GM19438 (cell line): ENCODE measurements around the gene ITGAD.

ENCODE experiments used
- ATAC-seq: cut with Tn5 transposase; IDR thresholded peaks from one replicate; pipeline ENCODE4 v1.9.1; 2021; ENCODE audit warnings: low read depth; ENCODE audit not compliant: unreplicated experiment

The ITGAD gene

DNA sequence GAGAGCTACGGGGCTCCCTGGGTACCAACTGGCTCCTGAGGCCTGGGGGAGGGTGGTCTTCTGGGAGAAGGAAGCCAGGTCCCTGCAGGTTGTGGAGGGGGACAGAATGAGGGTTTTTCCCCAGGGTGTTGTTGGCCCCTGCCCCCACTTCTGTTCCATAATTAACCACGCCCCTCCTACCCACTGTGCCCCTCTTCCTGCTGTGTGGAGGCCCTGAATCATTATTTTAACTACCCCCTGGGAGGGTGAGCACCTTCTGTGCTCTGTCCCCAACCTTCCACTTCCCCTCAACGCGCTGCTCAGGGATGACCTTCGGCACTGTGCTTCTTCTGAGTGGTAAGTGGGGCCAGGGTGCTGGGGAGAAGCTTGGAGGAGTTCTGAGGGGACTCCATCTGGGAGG, at the start of gene ITGAD:
ITGAD (plus strand) TSS at position 280 of the 400 bp plus-strand sequence; CDS start at position 306, 26 bp downstream.
- ATAC-seq: no peak

DNA sequence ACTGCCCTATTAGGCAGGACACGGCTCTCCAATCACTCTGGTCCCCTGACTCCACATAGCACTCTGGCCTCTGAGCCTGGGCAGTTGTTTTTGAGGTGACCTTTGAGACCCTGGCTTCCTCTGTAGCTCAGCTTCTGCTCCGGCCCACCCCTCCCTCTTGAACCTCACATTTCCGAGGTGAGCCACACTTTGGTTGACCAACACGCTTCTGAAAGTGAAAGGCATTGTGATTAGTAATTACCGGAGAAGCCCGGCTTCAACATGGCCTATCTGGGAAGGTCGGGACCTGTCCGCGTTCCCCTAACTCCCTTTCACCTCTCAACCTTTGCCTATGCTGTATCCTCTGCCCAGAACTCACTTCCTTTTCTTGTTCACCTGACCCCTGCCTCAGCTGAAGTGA, 48.4 kb upstream of the ITGAD start:
- peak; percentile 98 for ATAC-seq

DNA sequence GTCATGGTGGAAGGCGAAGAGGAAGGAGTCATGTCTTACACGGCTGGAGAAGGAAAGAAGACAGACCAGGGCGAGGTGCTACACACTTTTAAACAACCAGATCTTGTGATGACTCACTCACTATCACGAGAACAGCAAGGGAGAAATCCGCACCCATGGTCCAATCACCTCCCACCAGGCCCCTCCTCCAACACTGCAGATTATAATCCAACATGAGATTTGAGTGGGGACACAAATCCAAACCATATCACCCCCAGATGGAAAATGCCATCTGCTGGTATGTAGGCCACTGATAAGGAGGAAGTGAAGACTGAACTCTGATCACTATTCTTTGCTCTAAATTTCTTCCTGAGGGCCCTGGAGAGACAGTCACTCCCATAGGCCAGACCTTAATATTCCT, 45.7 kb upstream of the ITGAD start:
- ATAC-seq: no peak

DNA sequence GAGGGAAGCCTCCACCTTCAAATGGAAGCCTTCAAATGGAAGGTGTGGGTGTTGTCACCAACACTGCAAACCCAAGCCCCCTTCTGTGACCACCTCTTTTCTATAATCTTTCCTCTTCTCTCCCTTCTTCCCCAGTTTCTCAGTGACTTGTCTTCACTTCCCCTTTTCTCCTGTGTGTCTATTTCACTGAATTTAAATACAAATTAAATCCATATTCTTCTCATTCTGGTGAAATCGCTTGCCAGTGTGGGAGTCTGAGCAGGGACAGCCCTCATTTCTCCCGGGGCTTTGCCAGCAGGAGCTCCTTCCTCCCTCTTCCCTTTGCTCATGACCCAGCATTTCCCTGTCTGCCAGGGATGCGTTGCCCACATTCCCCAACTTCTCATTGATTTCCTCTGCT, 44.6 kb upstream of the ITGAD start:
- no peak for ATAC-seq

DNA sequence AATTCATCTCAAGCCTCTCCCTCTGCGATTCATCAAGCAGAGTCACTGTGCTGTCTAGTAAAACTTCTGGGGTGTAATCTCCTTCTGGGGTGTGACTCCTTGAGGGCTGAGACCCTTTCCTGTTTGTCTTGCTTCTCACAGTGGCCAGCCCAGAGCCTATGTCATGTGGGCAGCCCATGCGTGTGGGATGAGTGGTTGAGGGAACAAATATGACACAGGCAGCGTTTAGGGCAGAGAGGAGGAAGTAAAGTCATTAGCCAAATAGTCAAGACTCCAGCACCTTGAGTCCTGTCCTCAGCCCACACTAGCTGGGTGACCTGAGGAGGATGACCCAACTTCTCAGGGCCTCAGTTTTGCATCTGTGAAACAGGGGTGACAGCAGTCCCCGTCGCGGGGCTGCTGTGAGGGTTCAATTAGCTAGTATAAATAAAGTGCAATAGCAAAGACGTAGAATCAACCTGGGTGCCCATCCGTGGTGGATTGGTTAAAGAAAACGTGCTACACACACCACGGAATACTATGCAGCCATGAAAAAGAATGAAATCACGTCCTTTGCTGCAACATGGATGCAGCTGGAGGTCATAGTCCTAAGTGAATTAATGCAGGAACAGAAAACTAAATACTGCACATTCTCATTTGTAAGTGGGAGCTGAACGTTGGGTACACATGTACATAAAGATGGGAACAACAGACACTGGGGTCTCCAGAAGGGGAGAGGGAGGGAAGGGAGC, 42.7 kb upstream of the ITGAD start:
- no peak for ATAC-seq

DNA sequence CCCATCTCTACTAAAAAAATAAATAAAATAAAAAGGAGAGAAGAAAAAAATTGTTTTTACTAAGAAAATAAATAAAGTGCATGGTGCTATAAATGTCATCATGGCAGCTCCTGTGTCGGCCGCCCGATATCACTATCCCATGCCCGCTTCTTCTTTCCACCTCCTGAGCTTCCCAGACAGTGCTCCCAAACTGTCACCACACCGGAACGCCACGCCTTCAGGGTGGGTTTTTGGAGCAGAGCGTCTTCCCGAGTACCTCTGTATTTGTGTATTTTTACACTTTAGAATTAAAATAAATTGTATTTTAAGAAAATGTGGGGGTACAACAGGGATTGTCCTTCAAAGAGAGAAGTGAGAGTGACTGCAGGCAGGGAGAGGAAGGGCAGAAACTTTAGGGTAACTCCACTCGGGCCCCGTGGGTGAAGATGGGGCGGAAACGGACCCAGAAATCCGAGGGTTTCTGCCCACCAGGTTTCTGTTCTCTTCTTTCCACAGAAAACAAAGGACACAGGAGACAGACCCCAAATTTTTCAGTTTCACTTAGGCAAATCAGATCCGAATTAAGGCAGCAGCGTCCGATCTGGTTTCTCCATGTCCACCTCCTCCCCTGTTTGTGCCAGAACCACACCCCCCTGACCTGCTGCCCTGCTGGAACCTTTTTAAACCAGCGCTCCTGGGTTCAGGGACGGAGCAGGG, 41.7 kb upstream of the ITGAD start:
- ATAC-seq: no peak

DNA sequence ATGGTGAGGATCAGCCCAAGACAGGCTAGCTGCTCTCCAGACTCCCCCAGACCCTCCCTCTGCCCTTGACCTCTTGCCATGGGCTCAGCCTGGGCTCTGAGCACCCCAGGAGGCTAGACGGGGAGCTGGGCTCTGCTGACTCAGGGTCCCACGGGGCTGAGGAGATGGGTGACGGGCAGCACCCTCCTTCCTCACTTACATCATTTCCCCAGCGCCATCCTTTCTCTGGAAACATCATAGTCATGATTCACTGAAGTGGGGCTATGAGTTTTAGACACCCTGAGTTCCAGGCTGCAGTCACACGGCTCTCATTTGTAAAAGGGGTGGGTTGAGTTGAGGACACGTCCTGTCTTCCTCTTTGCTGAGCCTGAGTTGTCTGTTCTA, 41.2 kb upstream of the ITGAD start:
- no peak for ATAC-seq

DNA sequence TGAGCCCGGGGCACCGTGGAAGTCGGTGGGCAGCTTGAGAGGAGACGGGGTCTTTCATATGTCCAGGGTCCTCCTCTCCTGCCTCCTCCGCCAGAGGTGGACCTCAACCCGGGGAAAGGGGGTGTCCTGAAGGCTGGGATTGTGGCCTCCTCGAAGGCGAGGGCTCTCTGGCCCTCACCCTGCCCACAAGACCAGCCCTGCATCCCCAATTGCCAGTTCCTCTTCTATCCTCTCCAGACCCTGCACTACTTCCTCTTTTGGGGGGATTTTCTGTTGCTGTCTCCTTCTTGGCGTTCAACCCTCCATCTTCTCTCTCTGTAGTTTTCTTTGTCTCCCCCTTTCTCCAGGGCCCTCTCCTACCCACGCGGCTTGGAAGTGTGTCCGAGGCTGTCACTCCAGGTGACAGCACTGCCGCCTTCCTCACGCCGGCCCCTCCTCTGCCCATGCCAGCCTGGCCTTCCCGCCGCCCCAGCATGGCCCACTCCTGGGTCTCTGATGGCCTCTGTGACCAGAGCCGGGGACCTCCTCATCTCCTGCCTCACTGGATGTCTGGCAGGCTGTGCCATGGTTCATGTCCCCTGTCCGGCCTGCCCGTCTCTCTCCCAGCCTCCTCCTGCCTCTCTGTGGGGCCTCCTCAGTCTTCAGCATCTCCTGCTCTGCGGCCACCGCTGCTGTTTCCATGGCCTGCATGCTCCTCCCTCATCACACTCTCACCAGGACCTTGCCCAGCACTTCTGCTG, 40.6 kb upstream of the ITGAD start:
- ATAC-seq: no peak

DNA sequence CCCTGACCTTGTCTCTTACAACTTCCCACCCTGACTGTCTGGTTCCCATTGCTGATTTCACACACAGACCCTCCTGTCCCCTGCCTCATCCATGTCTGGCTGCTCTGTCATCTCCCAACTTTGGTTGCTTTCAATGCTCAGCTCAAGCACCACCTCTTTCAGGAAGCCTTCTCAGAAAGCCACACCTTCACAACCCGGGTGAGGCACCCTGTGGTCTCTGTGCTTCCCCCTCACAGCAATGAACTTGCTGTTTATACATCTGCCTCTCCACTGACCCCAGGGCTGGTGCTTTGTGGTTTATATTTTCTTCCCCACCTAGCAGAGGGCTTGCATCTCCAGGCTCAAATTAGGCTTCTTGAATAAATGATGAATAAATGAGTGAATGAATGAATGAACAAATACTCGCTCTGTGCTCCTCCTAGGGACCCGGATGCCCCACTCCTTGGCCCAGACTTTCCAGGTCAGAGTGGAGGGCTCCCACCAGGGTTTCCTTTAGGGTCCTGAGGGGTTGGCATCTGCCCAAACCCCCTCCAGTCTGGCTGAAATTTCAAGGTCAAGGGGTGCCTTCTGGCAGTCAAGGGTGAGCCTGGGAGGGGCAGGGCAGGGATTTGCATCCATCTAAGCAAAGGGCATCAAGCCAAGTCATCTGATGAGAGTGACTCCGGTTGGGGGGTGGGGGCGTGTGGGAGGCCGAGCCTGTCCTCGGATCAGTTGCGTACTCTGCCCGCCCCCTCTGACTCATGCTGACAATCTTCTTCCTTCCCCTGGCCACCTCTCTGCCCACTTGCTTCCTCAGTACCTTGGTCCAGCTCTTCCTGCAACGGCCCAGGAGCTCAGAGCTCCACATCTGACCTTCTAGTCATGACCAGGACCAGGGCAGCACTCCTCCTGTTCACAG, 38.5 kb upstream of the ITGAD start, which contains the start of gene ITGAX:
ITGAX (plus strand) TSS at position 783 of the 898 bp plus-strand sequence; CDS start at position 862, 79 bp downstream.
- peak; percentile 80 for ATAC-seq

DNA sequence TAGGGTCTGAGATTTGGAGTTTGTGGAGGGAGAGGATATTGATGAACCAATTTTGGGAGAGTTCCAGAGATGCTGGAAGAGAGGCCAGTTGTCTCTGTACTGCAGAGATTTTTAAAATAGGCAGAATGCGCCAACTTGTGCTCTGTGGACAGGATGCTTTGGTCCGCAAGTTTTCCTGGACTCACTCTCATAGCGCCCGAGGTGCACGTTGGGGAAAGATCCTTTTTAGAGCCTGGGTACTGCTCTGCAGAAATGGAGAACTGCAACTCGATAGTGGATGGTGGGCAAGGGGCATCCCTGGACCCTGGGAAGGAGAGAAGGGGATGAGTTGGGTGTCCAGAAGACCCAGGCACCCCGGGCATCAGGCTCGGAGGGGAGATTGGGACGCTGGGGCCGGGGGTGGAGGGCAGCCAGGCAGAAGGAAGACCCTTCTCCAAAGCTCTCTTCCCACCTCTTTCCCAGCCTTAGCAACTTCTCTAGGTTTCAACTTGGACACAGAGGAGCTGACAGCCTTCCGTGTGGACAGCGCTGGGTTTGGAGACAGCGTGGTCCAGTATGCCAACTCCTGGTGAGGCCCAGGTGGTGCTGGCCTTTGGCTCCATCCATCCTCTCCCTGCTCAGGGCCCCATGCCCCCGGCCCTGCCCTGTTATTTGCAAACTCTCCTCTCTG, 37.6 kb upstream of the ITGAD start:
- ATAC-seq: no peak

DNA sequence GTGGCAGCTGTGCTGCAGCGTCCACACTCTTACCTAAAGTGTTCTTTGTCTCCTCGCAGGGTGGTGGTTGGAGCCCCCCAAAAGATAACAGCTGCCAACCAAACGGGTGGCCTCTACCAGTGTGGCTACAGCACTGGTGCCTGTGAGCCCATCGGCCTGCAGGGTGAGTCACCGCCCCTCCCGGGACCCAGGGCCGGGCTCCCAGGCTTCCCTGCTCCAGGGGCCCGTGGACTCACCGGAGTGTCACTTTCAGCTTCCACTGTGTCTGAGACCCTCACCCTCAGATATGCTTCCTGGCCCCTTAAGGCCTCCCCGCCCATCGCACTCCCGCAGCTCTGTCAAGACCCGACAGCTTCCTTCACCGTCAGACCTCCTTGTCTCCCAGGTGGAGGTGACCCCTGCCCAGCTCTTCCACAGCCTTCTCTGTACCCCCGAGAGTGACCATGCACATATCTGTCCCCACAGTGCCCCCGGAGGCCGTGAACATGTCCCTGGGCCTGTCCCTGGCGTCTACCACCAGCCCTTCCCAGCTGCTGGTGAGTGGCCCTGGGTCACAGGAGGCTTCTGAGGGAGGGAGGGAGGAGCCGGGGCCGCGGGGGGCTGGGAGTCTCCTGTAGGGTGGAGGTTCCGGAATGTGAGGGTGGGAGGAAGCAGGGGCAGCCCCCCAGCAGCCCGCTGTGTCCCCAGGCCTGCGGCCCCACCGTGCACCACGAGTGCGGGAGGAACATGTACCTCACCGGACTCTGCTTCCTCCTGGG, 36.4 kb upstream of the ITGAD start:
- ATAC-seq: no peak

DNA sequence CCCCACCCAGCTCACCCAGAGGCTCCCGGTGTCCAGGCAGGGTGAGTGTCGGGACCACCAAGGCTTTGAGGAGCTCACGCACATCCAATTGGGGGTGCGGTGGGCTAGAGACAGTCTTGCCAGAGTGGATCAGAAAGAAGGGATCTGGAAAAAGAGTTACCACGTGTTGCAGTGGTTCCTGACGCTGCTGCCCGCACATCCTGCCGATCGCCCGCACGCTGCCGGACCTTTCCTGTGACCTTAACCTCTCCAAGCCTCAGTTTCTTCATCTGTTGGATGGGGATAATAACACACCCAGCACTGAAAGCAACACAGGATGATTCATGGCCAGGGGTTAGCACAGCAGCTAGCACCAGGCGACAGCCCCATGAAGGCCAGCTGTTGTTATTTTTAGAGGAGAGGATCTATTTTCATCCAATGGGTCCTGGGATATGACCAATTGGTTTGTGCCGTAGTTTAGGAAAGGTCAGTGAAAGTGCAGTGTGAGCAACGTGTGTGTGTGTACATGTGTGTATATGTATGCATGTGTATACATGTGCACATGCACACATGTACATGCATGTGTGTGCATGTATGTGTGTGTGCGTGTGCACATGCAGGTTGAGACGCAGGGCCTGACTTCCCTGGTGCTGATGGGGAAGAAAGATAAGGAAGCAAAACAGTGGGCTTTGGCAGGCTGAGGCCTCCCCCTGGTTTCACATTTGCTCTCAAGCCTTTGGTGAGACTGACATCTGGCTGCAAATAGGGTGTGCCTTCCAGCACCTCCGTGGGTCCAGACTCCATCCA, 35.6 kb upstream of the ITGAD start:
- no peak for ATAC-seq

DNA sequence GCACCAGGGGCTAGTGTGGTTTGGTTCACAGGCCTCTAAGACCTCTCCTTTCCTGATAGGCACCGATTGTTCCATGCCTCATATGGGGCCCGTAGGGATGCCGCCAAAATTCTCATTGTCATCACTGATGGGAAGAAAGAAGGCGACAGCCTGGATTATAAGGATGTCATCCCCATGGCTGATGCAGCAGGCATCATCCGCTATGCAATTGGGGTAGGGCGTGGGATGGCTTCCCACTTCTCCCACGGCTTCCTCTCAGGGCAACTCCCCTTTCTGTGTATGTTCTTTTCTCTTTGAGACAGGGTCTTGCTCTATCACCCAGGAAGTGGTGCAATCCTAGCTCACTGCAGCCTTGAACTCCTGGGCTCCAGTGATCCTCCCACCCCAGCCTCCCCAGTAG, 32.9 kb upstream of the ITGAD start:
- no peak for ATAC-seq

DNA sequence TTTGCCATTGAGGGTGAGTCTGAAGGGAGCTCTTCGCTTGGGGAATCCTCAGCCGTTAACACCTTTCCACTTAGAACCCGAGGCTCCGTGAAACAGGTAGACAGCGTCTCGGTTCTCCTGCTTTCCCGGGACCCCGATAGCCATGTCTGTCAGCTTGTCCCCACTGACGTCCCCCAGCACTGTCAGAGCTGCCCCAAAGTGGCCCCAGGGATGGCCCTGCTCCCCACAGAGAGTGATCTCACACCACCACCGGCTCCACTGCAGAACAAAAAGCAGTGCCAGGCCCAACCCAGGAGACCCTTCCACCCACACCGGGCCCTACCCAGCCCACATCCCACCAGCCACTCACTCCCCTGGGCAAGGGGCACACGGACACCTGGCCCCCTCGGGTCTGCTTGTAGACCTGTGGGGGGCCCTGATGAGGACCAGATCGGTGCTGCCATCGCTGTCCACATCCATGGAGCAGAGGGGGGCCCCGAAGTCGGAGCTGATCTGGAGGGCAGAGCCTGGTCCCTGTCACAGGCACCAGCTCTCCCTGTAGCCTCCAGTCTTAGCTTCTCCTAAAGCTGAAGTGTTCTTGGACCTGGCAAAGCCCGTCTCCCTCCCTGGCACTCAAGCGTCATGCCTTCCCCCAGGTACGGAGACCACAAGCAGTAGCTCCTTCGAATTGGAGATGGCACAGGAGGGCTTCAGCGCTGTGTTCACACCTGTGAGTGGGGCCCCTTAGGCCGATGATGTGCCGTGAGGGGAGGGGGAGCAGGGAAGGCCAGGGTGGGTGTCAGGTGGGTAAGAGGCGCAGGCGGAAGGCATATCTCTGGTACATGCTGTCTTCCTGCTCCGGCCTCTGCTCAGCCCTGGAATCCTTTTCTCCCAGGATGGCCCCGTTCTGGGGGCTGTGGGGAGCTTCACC, 31.7 kb upstream of the ITGAD start:
- ATAC-seq: no peak

DNA sequence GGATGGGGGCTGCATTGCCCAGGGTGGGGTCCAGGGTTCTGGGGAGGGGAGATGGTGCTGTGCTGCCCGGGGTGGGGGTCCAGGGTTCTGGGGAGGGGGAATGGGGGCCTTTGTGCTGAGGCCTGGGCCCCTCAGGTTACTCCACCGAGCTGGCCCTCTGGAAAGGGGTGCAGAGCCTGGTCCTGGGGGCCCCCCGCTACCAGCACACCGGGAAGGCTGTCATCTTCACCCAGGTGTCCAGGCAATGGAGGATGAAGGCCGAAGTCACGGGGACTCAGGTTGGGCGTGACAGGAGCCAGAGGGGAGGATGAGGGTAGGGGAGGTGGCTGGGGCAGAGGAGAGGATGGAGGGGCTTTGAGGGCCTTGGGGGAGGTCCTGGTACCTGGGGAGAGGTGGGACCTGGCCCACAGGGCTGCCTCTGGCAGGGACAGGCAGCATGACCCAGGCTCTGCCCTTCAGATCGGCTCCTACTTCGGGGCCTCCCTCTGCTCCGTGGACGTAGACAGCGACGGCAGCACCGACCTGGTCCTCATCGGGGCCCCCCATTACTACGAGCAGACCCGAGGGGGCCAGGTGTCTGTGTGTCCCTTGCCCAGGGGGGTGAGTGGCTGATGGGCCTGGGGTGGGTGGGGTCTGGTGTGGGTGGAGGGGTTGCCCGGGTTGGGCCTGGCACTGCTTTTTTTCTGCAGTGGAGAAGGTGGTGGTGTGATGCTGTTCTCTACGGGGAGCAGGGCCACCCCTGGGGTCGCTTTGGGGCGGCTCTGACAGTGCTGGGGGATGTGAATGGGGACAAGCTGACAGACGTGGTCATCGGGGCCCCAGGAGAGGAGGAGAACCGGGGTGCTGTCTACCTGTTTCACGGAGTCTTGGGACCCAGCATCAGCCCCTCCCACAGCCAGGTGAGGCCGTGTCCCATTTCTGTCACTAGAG, 30.4 kb upstream of the ITGAD start:
- no peak for ATAC-seq

DNA sequence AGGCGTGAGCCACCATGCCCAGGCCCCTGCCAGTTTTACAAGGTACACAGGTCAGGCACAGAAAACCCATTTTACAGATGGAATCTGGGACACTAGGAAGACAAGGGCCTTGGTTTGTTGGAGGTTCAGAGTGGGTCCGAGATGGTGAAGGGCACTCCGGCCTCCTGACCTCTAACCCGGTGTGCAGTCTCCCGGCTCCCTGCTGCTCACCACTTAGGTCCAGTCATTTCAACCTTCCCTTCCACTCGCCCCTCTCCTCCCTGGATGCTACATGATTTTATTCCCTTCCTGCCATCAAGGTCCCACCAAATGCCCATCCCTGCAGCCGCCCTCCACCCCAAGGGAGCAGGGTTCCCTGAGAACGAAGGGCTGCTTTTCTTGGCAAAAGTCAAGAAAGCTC, 29.4 kb upstream of the ITGAD start:
- no peak for ATAC-seq
